HG03342 (cell line): ENCODE measurements around the gene NAALADL2.
"Not testable (repeated sequence)": the region's sequence is repeated elsewhere in the genome, so short reads cannot be mapped to it uniquely, and the experiment has no call there.

Source experiments
- ATAC-seq: cut with Tn5 transposase; IDR thresholded peaks from one replicate; pipeline ENCODE4 v1.9.1; 2021; ENCODE audit warnings: mild to moderate bottlenecking, moderate library complexity; ENCODE audit not compliant: unreplicated experiment

NAALADL2 gene

DNA sequence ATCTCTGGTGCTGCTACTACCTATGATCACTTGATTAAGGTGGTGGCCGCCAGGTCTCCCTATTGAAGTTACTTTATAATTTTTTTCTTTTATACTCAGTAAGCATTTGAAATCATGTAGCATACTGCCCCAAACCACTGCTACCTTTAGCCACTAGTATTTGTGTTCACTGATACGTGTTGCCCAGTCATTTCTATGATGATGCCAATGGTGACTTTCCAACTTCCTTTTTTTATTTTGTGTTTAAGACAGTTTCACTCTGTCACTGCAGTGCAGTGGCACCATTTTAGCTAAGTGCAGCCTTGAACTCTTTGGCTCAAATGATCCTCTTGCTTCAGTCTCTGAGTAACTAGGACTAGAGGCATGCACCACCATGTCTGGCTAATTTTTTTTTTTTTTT, 598.2 kb downstream of the NAALADL2 start:
- ATAC-seq, result peak; percentile 57

DNA sequence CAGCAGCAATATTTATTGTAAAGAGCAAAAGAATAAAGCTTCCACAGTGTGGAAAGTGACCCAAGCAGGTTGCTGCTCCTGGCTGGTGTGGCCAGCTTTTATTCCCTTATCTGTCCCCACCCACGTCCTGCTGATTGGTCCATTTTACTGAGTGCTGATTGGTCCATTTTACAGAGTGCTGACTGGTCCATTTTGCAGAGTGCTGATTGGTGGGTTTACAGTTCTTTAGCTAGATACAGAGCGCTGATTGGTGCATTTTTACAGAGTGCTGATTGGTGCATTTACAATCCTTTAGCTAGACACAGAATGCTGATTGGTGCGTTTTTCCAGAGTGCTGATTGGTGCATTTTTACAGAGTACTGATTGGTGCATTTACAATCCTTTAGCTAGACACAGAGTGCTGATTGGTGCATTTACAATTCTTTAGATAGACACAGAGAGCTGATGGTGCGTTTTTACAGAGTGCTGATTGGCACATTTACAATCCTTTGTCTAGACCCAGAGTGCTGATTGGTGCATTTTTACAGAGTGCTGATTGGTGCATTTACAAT, 601.8 kb downstream of the NAALADL2 start:
- not testable (repeated sequence) for ATAC-seq

DNA sequence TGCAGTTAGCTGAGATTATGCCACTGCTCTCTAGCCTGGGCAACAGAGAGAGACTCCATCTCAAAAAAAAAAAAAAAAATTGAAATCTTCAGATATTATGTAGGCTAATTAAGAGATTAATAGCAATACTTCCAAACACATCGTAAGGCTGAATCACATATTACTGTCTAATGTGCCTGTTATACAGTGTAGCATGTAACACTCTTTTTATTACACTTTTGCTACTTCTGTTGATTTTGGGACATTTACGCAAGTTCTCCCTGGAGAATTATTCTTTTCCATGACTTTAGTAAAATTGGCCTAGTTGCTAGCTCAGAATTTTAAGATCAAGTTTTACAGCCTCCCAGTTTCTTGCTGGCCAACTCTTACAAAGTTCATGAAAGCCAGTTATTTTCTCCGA, 605.2 kb downstream of the NAALADL2 start:
- ATAC-seq, result no peak

DNA sequence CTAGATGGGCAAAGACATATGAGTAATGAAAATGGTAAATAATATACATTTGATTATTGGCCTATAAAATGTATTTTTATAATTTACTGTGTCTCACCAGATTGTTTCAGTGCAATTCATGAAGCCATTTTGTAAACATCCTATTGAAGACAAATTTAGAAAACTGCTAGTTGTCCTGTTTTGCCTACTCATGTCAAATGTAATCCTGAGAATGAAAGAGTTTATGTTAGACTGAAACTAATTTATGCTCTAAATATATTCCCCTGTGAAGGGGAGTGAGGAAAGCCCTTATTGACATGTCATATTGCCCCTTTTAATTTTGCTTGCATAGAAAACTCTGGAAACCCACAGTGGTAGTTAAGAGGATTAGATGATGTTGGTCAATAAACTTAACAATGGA, 610.0 kb downstream of the NAALADL2 start:
- no peak for ATAC-seq

DNA sequence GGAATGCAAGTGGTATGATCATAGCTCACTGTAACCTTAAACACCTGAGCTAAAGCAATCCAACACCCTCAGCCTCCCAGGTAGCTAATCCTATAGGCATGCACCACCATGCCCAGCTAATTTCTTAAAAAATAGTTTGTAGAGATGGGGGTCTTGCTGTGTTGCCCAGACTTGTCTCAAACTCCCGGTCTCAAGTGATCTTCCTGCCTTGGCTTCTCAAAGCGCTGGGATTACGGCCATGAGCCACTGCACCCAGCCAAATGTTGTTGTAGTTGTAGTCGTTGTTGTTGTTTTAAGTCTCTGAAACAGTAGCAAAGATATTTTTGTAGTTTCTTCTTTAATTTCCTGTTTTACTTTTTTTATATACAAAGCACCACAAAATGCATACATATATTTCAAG, 616.6 kb downstream of the NAALADL2 start:
- ATAC-seq, result no peak

DNA sequence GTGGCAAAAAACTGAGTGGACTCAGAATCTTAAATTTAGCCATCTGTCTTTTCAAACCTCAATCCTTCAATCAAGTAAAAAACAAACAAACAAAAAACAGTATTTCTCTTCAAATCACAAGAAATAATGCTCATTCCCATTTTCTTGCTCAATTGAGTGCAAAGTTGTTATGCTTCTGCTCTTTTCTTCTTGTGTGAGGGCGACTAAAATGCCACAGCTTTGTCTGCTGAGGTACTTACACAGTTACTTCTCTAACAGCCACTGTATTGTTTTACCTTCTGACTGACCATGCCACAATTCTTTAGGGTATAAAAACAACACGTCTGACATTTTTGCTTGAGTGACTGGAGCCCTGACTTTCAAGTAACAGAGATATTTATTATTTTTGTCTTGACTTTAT, 617.4 kb downstream of the NAALADL2 start:
- ATAC-seq, result no peak

DNA sequence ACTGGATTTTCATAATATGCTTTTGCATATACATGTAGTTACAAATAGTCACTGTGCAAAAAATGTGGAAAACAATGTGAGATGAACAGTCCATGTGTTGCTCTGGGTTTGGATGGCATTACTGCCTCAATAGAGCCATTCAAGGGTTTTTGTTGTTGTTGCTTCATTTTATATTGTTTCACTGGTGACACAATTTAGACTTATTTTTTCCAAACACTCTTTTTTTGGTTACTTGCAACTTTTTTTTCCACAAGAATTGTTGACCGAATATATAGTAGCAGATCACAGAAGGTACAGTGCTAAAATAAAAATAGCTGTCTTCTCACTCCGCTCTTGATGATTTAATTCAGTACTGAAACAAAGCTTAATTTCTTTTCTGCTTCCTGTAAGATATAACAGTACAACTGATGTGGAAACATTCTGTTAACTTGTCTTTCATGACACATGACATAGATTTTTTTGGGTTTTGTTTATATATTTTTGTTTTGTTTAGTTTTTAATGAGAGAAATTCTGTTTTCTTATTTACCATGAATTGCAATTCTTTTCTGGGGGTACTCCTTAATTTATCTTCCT, 618.6 kb downstream of the NAALADL2 start:
- peak; percentile 87 for ATAC-seq

DNA sequence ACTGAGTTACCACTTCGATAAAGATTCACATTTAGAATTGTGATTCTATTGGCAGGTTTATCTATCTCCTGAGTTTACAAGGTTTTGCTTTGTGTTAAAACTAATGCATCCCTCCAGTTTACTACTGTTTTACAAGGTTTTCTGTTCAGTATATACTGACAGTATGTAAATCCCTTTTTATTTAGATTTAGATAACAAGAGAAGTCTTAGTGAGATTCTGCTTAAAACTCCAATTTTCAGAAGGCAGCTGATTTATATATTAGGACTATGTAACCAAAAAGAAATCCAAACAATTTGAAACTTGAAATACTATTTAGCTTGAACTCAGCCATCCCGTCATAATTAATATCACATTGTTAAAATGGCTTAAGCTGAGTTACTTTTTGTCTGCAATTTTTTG, 619.2 kb downstream of the NAALADL2 start:
- ATAC-seq, result no peak

DNA sequence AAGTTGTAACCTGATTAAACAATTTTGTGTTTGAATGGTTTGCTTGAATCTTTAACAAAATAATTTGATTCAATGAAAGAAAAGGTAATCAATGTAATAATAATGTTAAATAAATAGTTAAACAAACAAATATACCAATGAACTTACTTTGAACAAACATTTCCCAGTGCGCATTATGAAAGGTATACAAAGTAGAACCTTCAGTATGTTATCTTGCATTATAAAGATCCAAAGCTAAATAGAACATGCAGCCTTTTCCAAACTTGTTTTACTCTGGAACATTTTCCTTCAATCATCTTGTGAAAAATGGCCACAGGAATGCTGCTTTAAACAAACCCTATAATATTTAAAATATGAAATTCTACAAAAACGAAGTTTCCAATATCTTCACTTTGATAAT, 620.0 kb downstream of the NAALADL2 start:
- ATAC-seq, result no peak

DNA sequence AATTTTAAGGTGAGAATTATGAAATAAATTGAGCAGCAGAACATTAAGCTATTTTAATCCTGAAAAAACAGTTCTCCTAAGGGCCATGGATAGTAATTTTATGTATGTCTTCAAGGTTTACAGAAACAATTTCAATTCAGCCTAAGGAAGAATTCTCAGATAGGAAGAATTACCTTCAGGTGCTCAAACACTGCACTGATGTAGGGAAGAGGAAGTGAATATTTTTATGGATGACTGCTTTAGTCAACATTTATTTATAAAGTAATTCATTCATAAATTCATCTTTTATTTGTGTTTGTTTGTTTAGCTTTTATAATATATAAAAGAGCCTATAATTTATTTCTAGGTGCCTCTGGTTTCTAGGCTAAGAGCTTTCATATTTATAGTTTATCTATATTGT, 620.7 kb downstream of the NAALADL2 start:
- ATAC-seq, result no peak

DNA sequence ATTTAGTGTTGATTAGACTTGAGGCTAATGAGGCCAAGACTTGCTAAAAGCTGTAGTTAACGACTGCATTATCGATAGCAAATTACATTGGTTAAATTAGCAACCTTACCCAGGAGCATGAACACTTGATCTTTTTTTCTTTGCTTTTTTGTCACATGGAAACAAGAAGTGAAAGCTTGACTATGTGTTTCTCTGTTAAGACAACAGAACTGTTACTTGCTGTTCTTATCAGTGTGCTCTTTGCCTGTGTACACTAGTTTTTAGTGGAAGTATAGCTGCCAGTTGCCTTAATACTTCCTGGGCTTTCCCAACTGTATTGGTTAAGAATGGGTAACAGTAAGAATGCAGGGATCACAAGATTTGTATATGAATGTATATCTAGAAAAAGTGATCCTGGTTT, 625.5 kb downstream of the NAALADL2 start:
- ATAC-seq, result no peak

DNA sequence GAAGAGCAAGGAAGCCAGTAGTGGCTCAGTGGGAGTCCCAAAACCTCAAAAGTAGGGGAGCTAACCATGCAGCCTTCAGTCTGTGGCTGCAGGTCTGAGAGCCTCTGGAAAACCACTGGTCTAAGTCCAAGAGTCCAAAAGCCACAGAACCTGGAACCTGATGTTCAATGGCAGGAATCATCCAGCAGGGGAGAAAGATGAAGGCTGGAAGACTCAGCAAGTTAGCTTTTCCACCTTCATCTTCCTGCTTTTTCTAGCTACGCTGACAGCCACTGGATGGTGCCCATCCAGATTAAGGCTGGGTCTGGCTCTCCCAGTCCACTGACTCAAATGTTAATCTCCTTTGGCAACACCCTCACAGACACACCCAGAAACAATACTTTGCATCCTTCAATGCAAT, 626.3 kb downstream of the NAALADL2 start:
- no peak for ATAC-seq

DNA sequence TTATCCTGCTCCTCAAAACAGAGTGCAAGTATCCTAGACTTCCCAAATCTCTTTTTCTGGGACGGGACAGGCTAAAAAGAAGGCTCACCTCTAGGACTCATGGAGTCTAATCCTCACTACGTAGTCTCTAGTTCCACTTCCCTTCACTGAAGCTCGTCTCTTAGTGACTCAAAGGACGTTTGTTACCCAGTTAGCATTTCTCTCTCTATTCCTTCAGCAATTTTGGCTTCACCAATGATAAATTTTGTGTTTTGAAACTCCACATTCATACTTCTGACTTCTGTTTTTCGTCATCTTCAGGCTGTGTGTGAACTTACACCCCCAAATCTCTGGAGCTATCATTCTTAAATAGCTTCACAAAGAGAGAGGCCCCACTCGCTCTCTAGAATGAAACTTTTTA, 627.1 kb downstream of the NAALADL2 start:
- ATAC-seq, result no peak

DNA sequence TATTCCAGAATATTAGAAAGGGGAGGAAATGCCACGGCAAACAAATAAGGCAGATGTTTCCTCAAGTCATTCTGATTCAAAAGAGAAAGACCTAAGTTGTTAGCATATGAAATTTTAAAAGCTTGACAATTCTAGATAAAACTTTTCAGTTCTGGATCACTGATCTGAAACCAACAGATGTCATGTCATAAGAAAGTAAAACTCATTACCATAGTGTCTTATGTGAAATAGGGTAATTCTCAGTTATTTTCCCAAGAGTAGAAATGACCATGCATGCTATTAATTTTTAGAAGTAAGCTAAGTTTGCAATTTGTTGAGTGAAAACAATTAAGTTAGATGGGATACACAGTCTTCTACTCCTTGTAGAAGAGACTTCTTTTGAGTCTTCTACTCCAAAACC, 630.3 kb downstream of the NAALADL2 start:
- ATAC-seq, result no peak

DNA sequence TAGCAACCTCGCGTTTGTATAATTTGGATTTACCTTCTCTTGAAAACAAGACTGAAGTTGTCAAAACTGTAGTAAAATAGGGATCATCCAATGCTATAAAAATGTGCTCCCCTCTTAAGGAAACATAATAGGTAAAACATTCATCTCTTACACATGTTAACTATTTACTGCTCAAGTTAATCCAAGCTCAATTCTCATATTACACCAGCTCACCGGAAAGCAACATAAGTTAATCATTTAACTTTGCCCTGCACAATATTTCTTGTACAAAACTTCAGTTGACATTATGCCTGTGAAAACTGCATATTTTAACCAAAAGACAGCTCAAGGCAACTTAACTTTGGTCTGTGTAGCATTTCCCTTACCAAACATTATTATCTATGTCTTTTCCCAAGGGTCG, 634.2 kb downstream of the NAALADL2 start:
- ATAC-seq, result no peak

DNA sequence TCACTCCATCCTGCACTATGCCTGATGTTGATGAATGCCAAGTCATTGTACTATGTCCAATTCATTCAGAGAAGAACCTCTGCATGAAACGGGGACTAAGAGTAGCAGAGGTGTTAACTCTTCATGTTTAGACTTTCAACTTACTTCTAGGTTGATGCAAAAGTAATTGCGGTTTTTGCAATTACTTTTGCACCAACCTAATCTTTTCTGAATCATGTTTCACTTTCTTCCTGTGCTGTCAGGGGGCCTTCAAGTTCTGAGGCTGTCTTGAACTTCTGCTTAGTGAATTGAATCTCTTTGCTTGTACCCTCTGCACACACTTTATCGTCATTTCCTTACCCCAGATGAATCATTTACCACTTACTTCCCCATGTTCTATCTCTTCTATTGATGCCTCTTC, 636.2 kb downstream of the NAALADL2 start:
- ATAC-seq, result peak; percentile 87

DNA sequence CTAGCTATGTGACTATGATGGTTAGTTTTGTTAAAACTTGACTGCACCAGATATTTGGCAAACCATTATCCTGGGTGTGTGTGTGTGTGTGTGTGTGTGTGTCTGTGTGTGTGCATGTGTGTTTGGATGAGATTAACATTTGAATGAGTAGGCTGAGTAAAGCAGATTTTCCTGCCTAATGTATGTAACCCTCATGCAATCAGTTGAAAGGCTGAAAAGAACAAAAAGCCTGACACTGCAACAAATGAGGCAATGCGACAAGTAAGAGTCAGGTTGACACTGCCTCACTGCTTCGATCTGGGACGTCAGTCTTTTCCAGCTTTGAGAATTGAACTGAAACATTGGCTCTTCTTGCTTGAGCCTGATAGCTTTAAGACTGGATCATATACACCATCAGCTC, 643.0 kb downstream of the NAALADL2 start:
- ATAC-seq, result no peak

DNA sequence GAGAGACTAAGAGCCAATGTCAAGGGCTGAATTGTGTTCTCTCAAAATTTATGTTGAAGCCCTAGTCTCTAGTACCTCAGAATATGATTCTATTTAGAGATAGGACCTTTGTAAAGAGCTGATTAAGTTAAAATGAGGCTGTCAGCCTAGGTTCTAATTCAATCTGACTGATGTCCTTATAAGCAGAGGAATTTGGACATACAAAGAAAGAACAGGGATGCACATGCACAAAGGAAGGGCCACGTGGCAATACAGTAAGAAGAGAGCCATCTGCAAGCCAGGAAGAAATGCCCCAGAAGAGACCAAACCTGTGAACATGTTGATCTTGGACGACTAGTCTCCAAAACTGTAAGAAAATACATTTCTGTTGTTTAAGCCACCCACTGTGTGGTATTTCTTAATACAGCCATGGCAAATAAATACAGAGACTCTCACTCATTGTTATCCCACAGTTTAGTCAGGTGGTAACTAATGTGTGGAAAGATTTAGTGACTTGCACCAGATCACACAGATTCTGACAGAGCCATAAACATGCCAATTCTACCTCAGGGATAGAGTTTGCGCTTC, 652.2 kb downstream of the NAALADL2 start:
- ATAC-seq, result no peak

DNA sequence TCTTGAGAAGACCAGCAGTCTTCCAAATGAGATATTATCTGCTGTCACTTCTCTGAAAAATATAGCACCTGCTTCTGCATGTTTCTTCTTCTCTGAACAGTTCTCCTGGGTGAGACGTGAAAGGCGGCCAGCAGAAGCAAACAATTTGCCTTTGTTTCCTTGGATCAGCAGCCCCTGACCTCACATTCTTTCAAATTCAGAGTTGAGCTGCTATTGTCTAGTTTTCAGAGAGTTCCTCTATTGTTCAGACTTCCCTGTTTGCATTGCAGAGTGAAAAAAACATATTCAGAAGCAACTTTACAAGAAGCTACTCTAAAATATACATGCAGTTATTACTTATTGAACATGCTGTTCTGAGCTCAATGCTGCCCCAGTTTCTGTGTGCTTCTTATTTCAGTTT, 653.6 kb downstream of the NAALADL2 start:
- ATAC-seq, result no peak

DNA sequence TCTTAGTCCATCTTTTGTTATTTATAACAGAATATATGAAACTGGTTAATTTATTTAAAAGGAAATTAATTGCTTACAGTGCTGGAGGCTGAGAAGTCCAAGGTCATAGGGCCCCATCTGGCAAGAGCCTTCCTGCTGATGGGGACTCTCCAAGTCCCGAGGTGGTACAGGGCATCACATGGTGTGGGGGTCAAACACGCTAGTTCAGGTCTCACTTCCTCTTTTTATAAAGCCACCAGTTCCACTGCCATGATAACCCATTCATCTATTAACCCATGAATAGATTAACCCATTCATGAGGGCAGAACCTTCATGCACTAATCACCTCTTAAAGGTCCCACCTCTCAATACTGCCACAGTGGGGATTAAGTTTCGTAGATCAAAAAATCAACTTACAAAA, 659.3 kb downstream of the NAALADL2 start:
- ATAC-seq, result peak; percentile 73

DNA sequence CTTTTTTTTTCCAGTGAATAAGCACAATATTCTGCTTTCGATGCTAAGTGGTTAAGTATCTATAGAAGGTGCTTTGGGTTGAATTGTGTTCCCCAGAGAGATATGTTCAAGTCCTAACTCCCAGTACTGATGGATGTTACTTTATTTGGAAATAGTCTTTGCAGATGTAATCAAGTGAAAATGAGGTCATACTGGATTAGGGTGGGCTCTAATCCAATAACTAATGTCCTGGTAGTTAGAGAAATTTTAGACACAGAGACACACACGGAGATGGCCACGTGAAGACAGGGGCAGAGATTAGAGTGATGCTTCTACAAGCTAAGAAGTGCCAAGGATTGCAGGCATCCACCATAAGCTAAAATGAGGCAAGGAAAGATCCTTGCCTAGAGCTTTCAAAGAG, 662.3 kb downstream of the NAALADL2 start:
- ATAC-seq, result no peak

DNA sequence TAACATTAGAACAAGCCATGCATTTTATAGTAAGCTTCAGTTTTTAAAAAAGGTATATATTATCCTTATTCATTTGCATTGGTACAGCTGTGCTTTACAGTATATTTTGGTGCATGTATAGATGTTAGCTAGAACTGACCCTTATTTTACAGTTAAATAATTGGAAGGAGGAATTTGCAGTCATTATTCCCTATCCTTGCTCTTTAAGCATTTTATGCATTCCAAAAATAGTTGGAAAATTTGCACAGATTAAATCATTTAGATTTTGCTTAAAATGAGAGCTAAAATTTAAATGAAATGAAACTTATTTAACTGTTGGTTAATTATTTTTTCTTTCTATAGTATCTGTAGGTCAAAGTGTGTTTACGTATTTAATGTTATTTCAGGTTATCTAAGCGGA, 667.1 kb downstream of the NAALADL2 start:
- no peak for ATAC-seq
